Loucy (cell line): Measurements from ENCODE around the gene MAP2.
A peak's percentile ranks its signal among the peaks of the same experiment; 100 is the strongest.

ENCODE experiments used
- H2AFZ ChIP-seq: fragments of 200-600 bp; sonication (generic); 2 replicates; pipeline ENCODE4 v1.6.0; 2016; ENCODE audit warnings: antibody characterized with exemption, mild to moderate bottlenecking, low read length, moderate library complexity
- H3F3A ChIP-seq: fragments of 200-600 bp; 2 replicates; pipeline ENCODE4 v1.6.0; 2016; ENCODE audit warnings: antibody characterized with exemption, low read depth, mild to moderate bottlenecking
- H3K27me3 ChIP-seq: fragments of 200-600 bp; sonication (generic); 2 replicates; pipeline ENCODE4 v1.6.1; 2014; ENCODE audit warnings: low read length, mild to moderate bottlenecking; ENCODE audit not compliant: insufficient read depth, poor library complexity, severe bottlenecking
- H3K36me3 ChIP-seq: fragments of 200-600 bp; sonication (generic); 2 replicates; pipeline ENCODE4 v1.6.1; 2016; ENCODE audit warnings: low read length; ENCODE audit not compliant: insufficient read depth
- H3K4me1 ChIP-seq: fragments of 200-600 bp; sonication (generic); 2 replicates; pipeline ENCODE4 v1.5.1; 2014; ENCODE audit warnings: low read length, mild to moderate bottlenecking; ENCODE audit not compliant: insufficient read depth, poor library complexity, severe bottlenecking
- H3K4me2 ChIP-seq: fragments of 200-600 bp; sonication (generic); 2 replicates; pipeline ENCODE4 v1.6.0; 2014; ENCODE audit warnings: antibody characterized with exemption, low read length, low read depth, mild to moderate bottlenecking; ENCODE audit not compliant: poor library complexity, severe bottlenecking
- H3K4me3 ChIP-seq: fragments of 200-600 bp; sonication (generic); 2 replicates; pipeline ENCODE4 v1.5.1; 2014; ENCODE audit warnings: low read length, mild to moderate bottlenecking, mixed read lengths; ENCODE audit not compliant: poor library complexity, severe bottlenecking
- H3K79me2 ChIP-seq: fragments of 200-600 bp; sonication (generic); 2 replicates; pipeline ENCODE4 v1.6.1; 2014; ENCODE audit warnings: low read length; ENCODE audit not compliant: insufficient read depth
- H3K9ac ChIP-seq: fragments of 200-600 bp; sonication (generic); 2 replicates; pipeline ENCODE4 v1.6.0; 2014; ENCODE audit warnings: mild to moderate bottlenecking, low read depth, low read length, moderate library complexity; ENCODE audit not compliant: poor library complexity, severe bottlenecking
- H3K9me2 ChIP-seq: fragments of 200-600 bp; sonication (generic); replicated peaks from 2 replicates; pipeline ENCODE4 v1.6.1; 2016; ENCODE audit warnings: low read depth, low read length, mixed read lengths
- H3K9me3 ChIP-seq: fragments of 200-600 bp; sonication (generic); 2 replicates; pipeline ENCODE4 v1.6.1; 2014; ENCODE audit warnings: mild to moderate bottlenecking, antibody characterized with exemption, low read length, low read depth; ENCODE audit not compliant: insufficient read depth
- H4K20me1 ChIP-seq: fragments of 200-600 bp; sonication (generic); 2 replicates; pipeline ENCODE4 v1.6.0; 2014; ENCODE audit warnings: antibody characterized with exemption, low read length, mild to moderate bottlenecking; ENCODE audit not compliant: insufficient read depth, poor library complexity, severe bottlenecking
- CTCF ChIP-seq: fragments of 200-600 bp; sonication (generic); conservative IDR thresholded peaks from 2 replicates; pipeline ENCODE4 v1.5.1; 2014; ENCODE audit warnings: mild to moderate bottlenecking, antibody characterized with exemption, low read length
- EZH2phosphoT487 ChIP-seq: fragments of 200-600 bp; IDR thresholded peaks from 2 replicates; pipeline ENCODE4 v1.6.1; 2018; ENCODE audit warnings: antibody characterized with exemption, mild to moderate bottlenecking, moderate library complexity, borderline replicate concordance

The MAP2 gene

GRCh38 chr2:209525834-209526281 lies 102.0 kb downstream of the MAP2 start:
- Histone ChIP-seq H3K79me2 (no peaks in the 10 kb centered on the region), H2AFZ (peak overlapping the region; percentile 82), H3K36me3 (no peaks in the 10 kb centered on the region), H3K4me3 (peak overlapping the region; percentile 48), H3K9me3 (no peaks in the 10 kb centered on the region), H3F3A (no peaks in the 10 kb centered on the region), H3K4me2 (peak overlapping the region; percentile 62), H3K4me1 (peaks cover 23% of the 10 kb centered on the region), H4K20me1 (no peaks in the 10 kb centered on the region), H3K9ac (peak overlapping the region; percentile 37), H3K9me2 (no peaks in the 10 kb centered on the region), H3K27me3 (no peaks in the 10 kb centered on the region)
- no peak for TF ChIP-seq EZH2phosphoT487
- TF ChIP-seq CTCF: no peak

GRCh38 chr2:209526561-209526960 lies 102.7 kb downstream of the MAP2 start:
- Histone ChIP-seq H3K27me3 (no peaks in the 10 kb centered on the region), H3F3A (no peaks in the 10 kb centered on the region), H3K4me2 (peak overlapping the region; percentile 62), H3K4me3 (peak overlapping the region; percentile 48), H3K9me3 (no peaks in the 10 kb centered on the region), H3K4me1 (peaks cover 23% of the 10 kb centered on the region), H3K36me3 (no peaks in the 10 kb centered on the region), H2AFZ (peak overlapping the region; percentile 82), H4K20me1 (no peaks in the 10 kb centered on the region), H3K9ac (peak overlapping the region; percentile 37), H3K9me2 (no peaks in the 10 kb centered on the region), H3K79me2 (no peaks in the 10 kb centered on the region)
- TF ChIP-seq CTCF: no peak
- no peak for TF ChIP-seq EZH2phosphoT487

- Histone ChIP-seq H3K4me3 (no peak overlapping the region), H3F3A (no peaks in the 10 kb centered on the region), H3K79me2 (no peaks in the 10 kb centered on the region), H3K9ac (no peak overlapping the region), H3K36me3 (no peaks in the 10 kb centered on the region), H3K27me3 (no peaks in the 10 kb centered on the region), H3K4me1 (peaks cover 23% of the 10 kb centered on the region), H3K4me2 (no peak overlapping the region), H3K9me2 (no peaks in the 10 kb centered on the region), H2AFZ (no peak overlapping the region), H3K9me3 (no peaks in the 10 kb centered on the region), H4K20me1 (no peaks in the 10 kb centered on the region)
- TF ChIP-seq EZH2phosphoT487: no peak
- TF ChIP-seq CTCF: no peak
Measured at GRCh38 chr2:209529579-209529978, 105.7 kb downstream of the MAP2 start.
